Stimulated activated CD8-positive, alpha-beta memory T cell treated with anti-CD3 and anti-CD28 coated beads, Interleukin-4, amount 100 ng/mL, for 1 hour (primary cell): ENCODE data around the gene SYNDIG1.

Experiments
- DNase-seq, 2 donors: peaks; one replicate each; pipeline ENCODE4 v3.0.0-alpha.2; 2020; ENCODE audit warnings: low read depth in 2 of 2, low spot score in 1 of 2

The SYNDIG1 gene

GRCh38 chr20:24672181-24672880 is 202.9 kb downstream of the SYNDIG1 start:
- no peak for DNase-seq

- DNase-seq, result no peak
Measured at GRCh38 chr20:24672886-24673677, 203.7 kb downstream of the SYNDIG1 start.

GRCh38 chr20:24673678-24674570 is 204.5 kb downstream of the SYNDIG1 start:
- DNase-seq, result no peak

GRCh38 chr20:24674921-24675605 is 205.6 kb downstream of the SYNDIG1 start:
- no peak for DNase-seq

- no peak for DNase-seq
Measured at GRCh38 chr20:24675651-24676352, 206.4 kb downstream of the SYNDIG1 start.

- no peak for DNase-seq
Measured at GRCh38 chr20:24676353-24676977, 207.0 kb downstream of the SYNDIG1 start.

GRCh38 chr20:24676978-24677370 is 207.5 kb downstream of the SYNDIG1 start:
- no peak for DNase-seq

- no peak for DNase-seq
Measured at GRCh38 chr20:24677626-24678315, 208.3 kb downstream of the SYNDIG1 start.

GRCh38 chr20:24678351-24679106 is 209.1 kb downstream of the SYNDIG1 start:
- no peak for DNase-seq

- DNase-seq, result no peak
Measured at GRCh38 chr20:24679448-24680047, 210.1 kb downstream of the SYNDIG1 start.

GRCh38 chr20:24681634-24682495 is 212.4 kb downstream of the SYNDIG1 start:
- no peak for DNase-seq

- DNase-seq, result no peak
Measured at GRCh38 chr20:24682496-24682985, 213.1 kb downstream of the SYNDIG1 start.

GRCh38 chr20:24683676-24684075 is 214.2 kb downstream of the SYNDIG1 start:
- DNase-seq, result no peak

- no peak for DNase-seq
Measured at GRCh38 chr20:24684421-24684871, 215.0 kb downstream of the SYNDIG1 start.

- DNase-seq, result no peak
Measured at GRCh38 chr20:24684956-24685691, 215.7 kb downstream of the SYNDIG1 start.

GRCh38 chr20:24685736-24686135 is 216.3 kb downstream of the SYNDIG1 start:
- DNase-seq, result no peak
